Hematopoietic multipotent progenitor cell treated with erythropoietin and hydrocortisone succinate and interleukin-3 and kit ligand, for 15 days (in vitro differentiated cells): ENCODE measurements around the gene PLEKHG3.
"Not testable (repeated sequence)": the region's sequence is repeated elsewhere in the genome, so short reads cannot be mapped to it uniquely, and the experiment has no call there.

ENCODE experiments used
- DNase-seq: peaks from one replicate; pipeline ENCODE4 v3.0.0-alpha.2; 2015; ENCODE audit warnings: low spot score

Gene PLEKHG3

DNA sequence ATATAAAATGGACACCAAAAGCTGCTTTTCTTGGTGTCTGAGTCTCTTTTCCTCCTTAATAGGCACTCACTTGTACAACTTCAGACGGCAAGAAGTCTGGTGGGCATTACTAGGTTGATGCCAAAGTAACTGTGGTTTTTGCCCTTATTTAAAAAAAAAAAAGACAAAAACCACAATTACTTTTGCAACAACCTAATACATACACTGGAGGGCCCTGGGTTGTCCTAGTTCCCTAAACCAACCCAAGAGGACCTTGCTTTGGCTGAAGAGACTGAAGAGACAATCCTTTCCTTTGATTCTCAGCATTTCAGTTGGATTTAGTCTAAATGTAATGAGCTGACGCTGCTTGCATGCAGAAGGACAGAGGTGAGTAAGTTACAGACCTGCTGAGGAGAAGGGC lies 16.2 kb upstream of the PLEKHG3 start:
- DNase-seq = no peak

DNA sequence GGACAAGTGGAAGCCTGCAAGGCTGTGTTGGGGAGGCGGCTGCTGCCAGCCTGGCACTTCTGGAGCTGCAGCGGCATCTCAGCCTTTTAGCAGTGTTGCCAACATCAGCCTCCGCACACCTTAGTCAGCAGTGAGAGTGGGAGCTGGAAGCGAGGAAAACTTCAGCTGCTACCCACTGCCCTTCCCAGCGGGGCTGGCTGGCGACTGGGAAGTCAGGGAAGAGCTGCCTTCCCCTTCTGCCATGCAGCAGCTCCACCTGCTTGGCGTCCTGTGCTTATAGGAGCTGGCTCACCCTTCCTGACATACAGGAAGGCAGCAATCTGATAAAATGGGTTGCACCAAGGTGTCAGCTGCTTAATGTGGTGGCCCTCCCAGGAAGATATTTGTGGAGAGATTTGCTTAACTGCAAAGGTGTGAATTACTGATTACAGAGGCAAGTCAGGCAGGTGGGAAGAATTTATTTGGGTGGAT lies 15.4 kb upstream of the PLEKHG3 start:
- no peak for DNase-seq

- DNase-seq = no peak
These were observed 14.9 kb upstream of the PLEKHG3 start for GRCh38 chr14:64689289-64689688.

GRCh38 chr14:64690607-64691006 lies 13.6 kb upstream of the PLEKHG3 start:
- not testable (repeated sequence) for DNase-seq

DNA sequence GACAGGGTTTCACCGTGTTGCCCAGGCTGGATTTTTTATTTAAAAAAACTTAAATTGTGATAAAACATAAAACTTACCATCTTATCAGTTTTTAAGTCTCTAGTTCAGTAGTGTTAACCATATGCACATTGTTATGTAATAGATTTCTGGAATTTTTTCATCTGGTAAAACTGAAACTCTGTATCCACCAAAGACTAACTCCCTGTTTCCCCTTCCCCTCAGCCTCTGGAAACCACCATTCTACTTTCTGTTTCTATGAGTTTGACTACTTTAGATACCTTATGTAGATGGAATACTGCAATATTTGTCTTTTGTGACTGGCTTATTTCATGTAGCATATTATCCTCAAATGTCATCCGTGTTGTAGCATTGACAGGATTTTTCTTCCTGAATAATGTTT lies 12.8 kb upstream of the PLEKHG3 start:
- no peak for DNase-seq

DNA sequence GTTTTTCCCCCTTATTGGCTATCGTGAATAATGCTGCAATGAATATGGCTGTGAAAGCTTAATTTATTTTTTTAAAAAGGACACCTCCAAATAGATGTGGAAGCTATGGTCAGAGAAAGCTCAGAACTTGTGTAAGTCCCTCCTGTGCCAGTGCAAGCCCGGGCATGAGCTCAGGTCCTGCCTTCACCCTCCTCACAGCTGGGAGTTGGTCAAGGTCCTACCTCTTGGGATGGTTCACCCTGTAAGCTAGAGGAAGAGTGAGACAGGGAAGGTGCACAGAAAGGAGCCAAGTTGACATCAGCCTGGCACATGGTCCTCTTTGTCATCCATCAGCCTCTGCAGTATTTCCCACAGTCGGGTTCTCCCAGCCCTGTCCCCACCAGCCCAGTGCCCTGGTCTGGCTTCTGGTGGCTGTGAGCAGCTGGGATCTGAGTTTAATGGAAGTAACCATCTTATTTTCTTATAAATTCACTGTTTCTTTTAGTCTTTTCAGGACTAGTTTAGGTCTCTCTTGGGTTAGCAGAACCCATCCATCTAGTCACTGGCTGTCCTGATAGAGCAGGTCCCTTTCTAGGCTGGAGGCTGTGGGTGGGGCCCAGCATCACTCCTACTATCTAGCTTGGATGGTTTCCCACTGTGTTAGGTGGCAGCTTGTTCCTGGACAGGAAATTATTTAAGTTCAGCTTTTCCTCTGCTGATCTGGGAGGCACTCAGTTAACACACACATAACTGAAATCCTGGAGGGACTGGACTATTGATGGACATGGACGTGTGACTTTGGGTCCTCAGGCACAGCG lies 11.8 kb upstream of the PLEKHG3 start:
- DNase-seq = no peak

DNA sequence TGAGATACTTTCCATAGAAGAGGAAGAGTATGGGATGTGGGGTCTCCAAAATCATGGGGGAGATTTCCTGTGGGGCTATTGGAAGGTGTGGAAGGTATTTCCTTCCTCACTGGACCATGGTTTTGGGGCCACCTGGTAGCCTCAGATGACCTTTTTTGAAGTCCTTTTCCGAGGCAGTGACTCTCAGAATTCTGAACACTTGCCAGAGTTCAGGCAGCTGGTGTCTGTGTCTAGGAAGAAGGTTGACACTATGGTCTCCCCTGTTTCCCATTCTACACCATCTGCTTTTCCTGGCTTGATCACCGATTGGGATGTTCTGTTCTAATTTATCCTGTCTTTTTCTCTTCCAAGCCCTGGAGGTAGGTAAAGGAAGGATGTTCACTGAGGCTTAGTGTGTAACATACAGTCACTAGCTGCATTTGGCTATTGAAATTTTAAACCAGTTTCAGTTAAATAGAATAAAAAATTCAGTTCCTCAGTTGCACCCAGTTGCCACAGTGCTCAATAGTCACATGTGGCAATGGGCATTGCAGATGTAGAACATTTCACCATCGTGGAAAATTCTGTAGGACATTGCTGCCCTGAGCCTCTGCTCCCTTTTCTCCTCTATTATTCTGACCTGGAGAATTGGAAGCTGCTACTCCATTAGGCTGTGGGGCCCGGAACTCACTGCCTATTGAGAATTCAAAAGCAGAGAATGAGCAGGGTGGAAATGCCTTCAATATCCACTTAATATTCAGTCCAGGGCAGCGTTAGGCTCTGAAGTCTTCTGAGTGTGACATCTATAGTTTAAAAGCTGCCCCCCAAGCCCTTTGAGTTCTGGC lies 11.0 kb upstream of the PLEKHG3 start:
- DNase-seq = no peak

DNA sequence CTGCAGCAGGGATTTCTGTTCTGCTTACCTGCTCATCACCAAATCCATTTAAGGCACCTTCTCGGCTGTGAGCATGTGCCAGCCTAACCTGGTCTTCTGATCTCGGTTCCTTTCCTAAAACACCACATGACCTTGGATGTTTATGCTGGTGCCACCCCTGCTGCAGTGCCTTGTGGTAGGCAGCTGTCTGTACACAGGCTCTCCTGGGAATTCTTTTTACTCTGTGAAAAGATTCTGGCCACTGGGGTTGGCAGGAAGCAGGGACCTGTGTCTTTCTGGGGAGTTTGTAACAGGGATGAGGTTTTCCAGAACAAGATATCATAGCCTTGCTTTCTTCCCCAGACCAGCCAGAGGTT lies 10.4 kb upstream of the PLEKHG3 start:
- no peak for DNase-seq

- no peak for DNase-seq
These were observed 9.2 kb upstream of the PLEKHG3 start for GRCh38 chr14:64695071-64695470.

GRCh38 chr14:64696355-64696857 lies 7.8 kb upstream of the PLEKHG3 start:
- DNase-seq = no peak

DNA sequence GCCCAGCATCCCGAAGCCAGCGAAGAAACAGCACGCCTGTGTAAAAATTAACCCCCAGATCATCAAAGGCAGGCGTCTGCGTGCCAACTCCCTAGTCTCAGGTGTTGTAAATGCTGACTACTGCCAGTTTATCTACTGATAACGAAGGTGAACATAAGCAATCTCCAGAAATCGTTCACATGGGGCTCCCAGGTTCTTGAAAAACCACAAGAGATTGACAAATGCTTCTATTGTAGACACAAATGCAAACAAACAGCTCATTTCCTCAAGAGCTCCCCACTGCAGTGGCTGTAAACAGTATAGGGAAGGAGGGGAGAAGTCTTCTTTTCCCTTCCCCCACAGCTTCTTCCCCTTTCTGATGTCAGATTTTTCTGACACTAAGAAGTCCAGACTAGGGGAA lies 5.3 kb upstream of the PLEKHG3 start:
- DNase-seq = no peak

DNA sequence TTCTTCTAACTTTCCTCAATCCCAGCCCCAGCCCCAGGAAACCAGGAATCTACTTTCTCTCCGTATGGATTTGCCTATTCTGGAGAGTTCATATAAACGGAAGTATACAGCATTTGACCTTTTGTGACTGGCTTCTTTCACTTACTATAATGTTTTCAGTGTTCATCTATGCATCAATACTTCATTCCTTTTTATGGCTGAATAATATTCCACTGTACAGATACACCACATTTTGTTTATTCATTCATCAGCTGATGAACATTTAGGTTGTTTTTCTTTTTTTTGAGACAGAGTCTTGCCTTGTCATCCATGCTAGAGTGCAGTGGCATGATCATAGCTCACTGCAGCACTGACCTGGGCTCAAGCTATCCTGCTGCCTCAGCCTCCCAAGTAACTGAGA lies 3.9 kb upstream of the PLEKHG3 start:
- no peak for DNase-seq

DNA sequence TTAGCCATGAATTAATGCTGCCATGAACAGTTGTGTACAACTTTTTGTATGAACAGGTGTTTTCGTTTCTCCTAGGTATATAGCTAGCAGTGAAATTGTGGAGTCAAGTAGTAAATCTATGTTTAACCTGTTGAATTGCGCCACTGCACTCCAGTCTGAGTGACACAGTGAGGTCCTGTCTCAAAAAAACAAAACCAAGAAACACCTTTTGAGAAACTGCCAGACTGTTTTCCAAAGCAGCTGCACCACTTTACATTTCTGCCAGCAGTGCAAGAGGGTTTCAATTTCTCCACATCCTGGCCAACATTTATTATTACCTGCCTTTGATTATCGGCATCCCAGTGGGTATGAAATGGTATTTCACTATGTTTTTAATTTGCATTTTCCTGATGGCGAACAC lies 3.3 kb upstream of the PLEKHG3 start:
- DNase-seq = no peak

- DNase-seq = no peak
These were observed 2.6 kb upstream of the PLEKHG3 start for GRCh38 chr14:64701660-64702059.

DNA sequence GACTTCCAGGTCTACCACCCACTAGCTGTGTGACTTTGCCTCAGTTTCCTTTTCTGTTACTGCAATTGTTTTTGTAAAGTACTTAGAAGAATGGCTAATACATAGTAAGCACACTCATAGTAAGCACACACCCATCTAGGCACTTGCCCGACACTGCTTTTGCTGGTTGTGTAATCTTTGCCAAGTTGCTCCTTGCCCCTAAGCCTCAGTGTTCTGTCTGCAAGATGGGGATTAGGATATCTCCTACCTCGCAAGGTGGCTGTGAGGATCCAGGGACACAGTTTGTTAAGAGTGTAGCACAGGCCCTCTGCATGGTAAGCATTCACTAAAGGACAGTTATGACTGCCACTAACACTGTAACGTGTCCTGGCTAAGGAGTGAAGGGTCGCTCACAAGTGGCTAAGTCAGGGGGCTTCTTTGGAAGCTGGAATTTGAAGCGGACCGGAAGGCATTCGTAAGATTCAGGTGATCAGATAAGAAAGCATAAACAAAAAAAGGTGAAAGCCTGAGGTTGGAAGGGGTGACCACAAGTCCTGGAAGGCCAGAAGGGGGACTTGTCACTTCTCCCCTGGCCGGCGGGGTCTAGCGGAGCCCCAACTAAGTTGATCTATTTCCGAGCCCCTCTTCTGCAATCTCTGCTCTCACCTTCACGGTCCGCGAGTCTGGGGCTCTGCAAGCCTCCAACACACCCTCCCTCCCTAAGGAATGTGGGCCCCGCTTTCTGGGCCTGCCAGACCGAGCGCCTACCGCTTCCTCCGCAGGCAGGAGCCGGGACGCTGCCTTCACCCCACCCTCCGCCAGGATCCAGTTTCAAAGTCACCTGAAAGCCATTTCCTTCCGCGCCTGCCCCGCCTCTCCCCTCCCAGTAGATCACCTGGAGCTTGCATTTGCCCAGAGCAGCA lies 1.5 kb upstream of the PLEKHG3 start:
- DNase-seq = no peak

GRCh38 chr14:64703395-64704142 lies 655 bp upstream of the PLEKHG3 start:
- no peak for DNase-seq

DNA sequence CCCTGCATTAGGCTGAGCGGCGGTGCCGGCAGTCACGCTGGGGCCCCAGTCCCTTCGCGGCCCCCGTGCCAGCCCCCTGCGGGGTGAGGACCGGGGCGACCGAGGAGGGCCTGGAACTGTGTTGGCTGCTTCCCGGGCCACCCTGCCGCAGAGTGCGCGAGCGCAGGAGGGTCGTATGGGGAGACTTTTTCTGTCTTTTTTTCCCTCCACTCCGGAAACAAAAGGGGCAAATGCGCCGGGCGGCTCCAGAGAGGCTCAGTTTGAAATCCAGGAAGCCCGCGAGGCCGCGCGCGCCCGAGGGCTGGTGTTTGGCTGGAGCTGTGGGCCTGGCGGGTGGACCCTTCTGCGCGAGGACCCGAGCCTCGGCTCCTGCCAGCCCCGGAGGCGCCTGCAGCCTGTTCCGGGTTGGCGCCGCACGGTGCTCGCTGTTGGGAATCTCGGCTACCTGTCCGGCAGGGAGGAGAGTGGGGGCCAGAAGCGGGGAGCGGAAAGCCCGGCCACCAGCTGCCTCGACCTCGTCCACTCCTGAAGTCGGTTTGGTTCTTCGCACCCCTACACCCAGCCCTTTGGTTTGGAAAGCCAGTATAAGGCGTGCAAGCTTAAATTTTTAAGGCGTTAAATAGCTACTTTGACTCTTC lies 638 bp downstream of the PLEKHG3 start:
- DNase-seq = no peak

GRCh38 chr14:64705381-64706118 lies 1.3 kb downstream of the PLEKHG3 start:
- no peak for DNase-seq

DNA sequence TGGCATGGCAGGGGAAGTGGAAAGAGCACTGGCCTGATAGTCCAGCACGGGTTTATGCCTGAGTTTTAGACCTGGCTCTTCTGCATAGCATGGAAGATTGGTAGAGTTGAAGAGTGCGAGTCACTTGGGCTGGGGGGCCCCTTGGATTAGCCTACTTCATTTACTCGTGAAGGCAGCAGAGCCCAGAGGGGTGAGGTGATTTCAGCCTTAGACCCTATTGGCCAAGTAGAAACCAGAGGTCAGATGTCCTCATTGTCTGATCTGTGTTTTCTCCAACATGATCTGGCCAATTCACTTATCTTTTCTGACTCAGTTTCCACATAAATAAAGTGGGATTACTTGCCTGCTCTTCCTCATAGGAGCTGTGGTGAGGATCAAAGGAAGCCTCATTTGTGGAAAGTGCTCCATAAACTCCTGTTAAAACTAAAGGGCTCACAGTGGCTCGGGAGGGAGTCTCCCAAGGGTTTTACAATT lies 1.9 kb downstream of the PLEKHG3 start:
- no peak for DNase-seq

DNA sequence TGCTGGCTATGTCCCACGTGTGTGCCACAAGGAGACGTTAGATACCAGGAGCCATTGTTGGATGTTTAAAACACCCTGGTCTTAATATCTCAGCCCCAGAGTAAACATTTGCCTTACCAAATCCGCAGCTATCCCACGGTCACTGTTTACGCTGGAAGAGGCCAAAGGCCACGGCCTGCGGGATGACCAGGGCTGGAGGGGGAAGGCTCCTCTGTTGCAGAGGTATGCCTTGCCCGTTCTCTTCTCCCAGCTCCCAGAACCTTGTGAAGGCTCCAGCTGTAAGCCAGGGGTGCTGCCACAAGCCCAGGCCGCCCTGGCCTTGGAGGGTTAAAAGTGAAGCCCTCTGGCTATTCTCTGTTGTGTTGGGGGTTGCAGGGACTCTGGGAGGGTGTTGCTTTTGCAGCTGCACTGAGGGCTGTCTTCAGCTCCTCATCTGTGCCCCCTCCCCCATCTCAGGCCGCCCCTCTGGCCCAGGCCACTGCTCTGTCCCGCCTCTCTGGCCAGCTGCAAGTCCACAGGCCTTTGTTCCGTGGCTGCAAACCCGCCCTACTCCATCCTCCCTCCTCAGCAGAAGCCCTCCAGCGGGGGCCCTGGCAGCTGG lies 2.5 kb downstream of the PLEKHG3 start:
- no peak for DNase-seq
